Neural cell (in vitro differentiated cells): ENCODE measurements around the gene KRT9. TPM values are rescaled to one million over a fixed set of nuclear protein-coding genes. Genes with fewer than 3 reads are reported as not detected.

Experiments
- H2AFZ ChIP-seq: fragments of 200-600, 300-800 bp; sonication (generic), shearing (Covaris generic); 2 replicates; pipeline ENCODE4 v1.6.0; 2014; ENCODE audit warnings: low read depth, mild to moderate bottlenecking, antibody characterized with exemption, low read length, moderate library complexity
- H3F3A ChIP-seq: fragments of 200-600 bp; shearing (Covaris generic); 2 replicates; pipeline ENCODE4 v1.6.1; 2016; ENCODE audit warnings: mild to moderate bottlenecking, moderate library complexity, mixed read lengths, antibody characterized with exemption, low read length; ENCODE audit not compliant: insufficient read depth, poor library complexity, severe bottlenecking
- H3K27ac ChIP-seq: fragments of 200-600, 300-800 bp; sonication (generic), shearing (Covaris generic); 2 replicates; pipeline ENCODE4 v1.5.1; 2014; ENCODE audit warnings: mild to moderate bottlenecking, low read length, moderate library complexity
- H3K27me3 ChIP-seq: fragments of 300-800, 200-600 bp; sonication (generic), shearing (Covaris generic); 2 replicates; pipeline ENCODE4 v1.6.0; 2014; ENCODE audit warnings: mild to moderate bottlenecking, low read depth, low read length, moderate library complexity; ENCODE audit not compliant: insufficient read depth
- H3K36me3 ChIP-seq: fragments of 300-800, 200-600 bp; sonication (generic), shearing (Covaris generic); 2 replicates; pipeline ENCODE4 v1.5.1; 2014; ENCODE audit warnings: mild to moderate bottlenecking, antibody characterized with exemption, low read length, moderate library complexity; ENCODE audit not compliant: insufficient read depth
- H3K4me2 ChIP-seq: fragments of 300-800, 200-600 bp; sonication (generic), shearing (Covaris generic); 2 replicates; pipeline ENCODE4 v1.6.0; 2014; ENCODE audit warnings: mild to moderate bottlenecking, low read length
- H3K4me3 ChIP-seq: fragments of 300-800, 200-600 bp; sonication (generic), shearing (Covaris generic); 2 replicates; pipeline ENCODE4 v1.5.1; 2014; ENCODE audit warnings: mild to moderate bottlenecking, low read length, moderate library complexity
- H3K79me2 ChIP-seq: fragments of 200-600 bp; shearing (Covaris generic); replicated peaks from 2 replicates; pipeline ENCODE4 v1.6.0; 2014; ENCODE audit warnings: mild to moderate bottlenecking, low read length, moderate library complexity; ENCODE audit not compliant: insufficient read depth
- H3K9ac ChIP-seq: fragments of 300-800, 200-600 bp; sonication (generic), shearing (Covaris generic); 2 replicates; pipeline ENCODE4 v1.6.1; 2016; ENCODE audit warnings: mild to moderate bottlenecking, low read length, mixed read lengths
- H3K9me2 ChIP-seq: fragments of 200-600 bp; shearing (Covaris generic); 2 replicates; pipeline ENCODE4 v1.6.1; 2016; ENCODE audit warnings: mild to moderate bottlenecking, low read length, mixed read lengths; ENCODE audit not compliant: insufficient read depth
- H3K9me3 ChIP-seq: fragments of 200-600, 300-800 bp; sonication (generic), shearing (Covaris generic); 2 replicates; pipeline ENCODE4 v1.6.1; 2016; ENCODE audit warnings: mild to moderate bottlenecking, mixed run types, low read length, moderate library complexity, mixed read lengths
- H4K20me1 ChIP-seq: fragments of 200-600 bp; shearing (Covaris generic); 2 replicates; pipeline ENCODE4 v1.6.1; 2016; ENCODE audit warnings: mild to moderate bottlenecking, mixed run types; ENCODE audit not compliant: insufficient read depth
- CTCF ChIP-seq: fragments of 450-650 bp; IDR thresholded peaks from 2 replicates; pipeline ENCODE4 v1.5.1; 2014; ENCODE audit warnings: antibody characterized with exemption, mild to moderate bottlenecking, moderate library complexity; ENCODE audit not compliant: poor library complexity, severe bottlenecking
- EP300 ChIP-seq: fragments of 450-650 bp; conservative IDR thresholded peaks from 2 replicates; pipeline ENCODE4 v1.6.1; 2014; ENCODE audit warnings: antibody characterized with exemption, mild to moderate bottlenecking, moderate library complexity; ENCODE audit not compliant: poor library complexity, severe bottlenecking
- EZH2 ChIP-seq: fragments of 200-600, 300-800 bp; shearing (Covaris generic), sonication (generic); IDR thresholded peaks from 2 replicates; pipeline ENCODE4 v1.6.1; 2014; ENCODE audit warnings: antibody characterized with exemption, low read length, borderline replicate concordance, mild to moderate bottlenecking; ENCODE audit not compliant: insufficient read depth, poor library complexity, severe bottlenecking
- MXI1 ChIP-seq: fragments of 450-650 bp; conservative IDR thresholded peaks from 2 replicates; pipeline ENCODE4 v1.6.1; 2014; ENCODE audit warnings: antibody characterized with exemption, mild to moderate bottlenecking; ENCODE audit not compliant: poor library complexity, severe bottlenecking
- POLR2AphosphoS5 ChIP-seq: IDR thresholded peaks from 2 replicates; pipeline ENCODE4 v1.6.1; 2012
- RAD21 ChIP-seq: fragments of 450-650 bp; conservative IDR thresholded peaks from 2 replicates; pipeline ENCODE4 v1.6.1; 2014; ENCODE audit warnings: antibody characterized with exemption, mild to moderate bottlenecking, moderate library complexity
- REST ChIP-seq: IDR thresholded peaks from 2 replicates; pipeline ENCODE4 v1.6.1; 2012; ENCODE audit warnings: borderline replicate concordance
- SMC3 ChIP-seq: fragments of 450-650 bp; conservative IDR thresholded peaks from 2 replicates; pipeline ENCODE4 v1.6.1; 2014; ENCODE audit warnings: antibody characterized with exemption, mild to moderate bottlenecking, moderate library complexity; ENCODE audit not compliant: poor library complexity
- TAF1 ChIP-seq: IDR thresholded peaks from 2 replicates; pipeline ENCODE4 v1.6.1; 2012; ENCODE audit warnings: low read depth
- polyA plus RNA-seq: library from polyadenylated mRNA; depleted of rRNA; stranded (reverse); fragments of >200 nt; gene quantifications from 2 replicates; pipeline ENCODE4 v1.2.3, GENCODE V29; 2014

The KRT9 gene
- polyA plus RNA-seq, 1 donor from 2014 or later = not detected

- Histone ChIP-seq H3K27ac (no peak overlapping the region), H3K9me2 (no peaks in the 10 kb centered on the region), H3K4me3 (no peak overlapping the region), H3K36me3 (no peaks in the 10 kb centered on the region), H3K4me2 (no peak overlapping the region), H3K9me3 (no peaks in the 10 kb centered on the region), H4K20me1 (no peaks in the 10 kb centered on the region), H3K79me2 (no peaks in the 10 kb centered on the region), H2AFZ (no peak overlapping the region), H3K9ac (no peak overlapping the region), H3K27me3 (no peaks in the 10 kb centered on the region), H3F3A (no peaks in the 10 kb centered on the region)
- TF ChIP-seq EP300 (no peak), MXI1 (no peak), REST (no peak), SMC3 (no peak), RAD21 (no peak), POLR2AphosphoS5 (no peak), EZH2 (no peak), TAF1 (no peak), CTCF (no peak)
These were observed 52.2 kb downstream of the KRT9 start for GRCh38 chr17:41519501-41520224.

DNA sequence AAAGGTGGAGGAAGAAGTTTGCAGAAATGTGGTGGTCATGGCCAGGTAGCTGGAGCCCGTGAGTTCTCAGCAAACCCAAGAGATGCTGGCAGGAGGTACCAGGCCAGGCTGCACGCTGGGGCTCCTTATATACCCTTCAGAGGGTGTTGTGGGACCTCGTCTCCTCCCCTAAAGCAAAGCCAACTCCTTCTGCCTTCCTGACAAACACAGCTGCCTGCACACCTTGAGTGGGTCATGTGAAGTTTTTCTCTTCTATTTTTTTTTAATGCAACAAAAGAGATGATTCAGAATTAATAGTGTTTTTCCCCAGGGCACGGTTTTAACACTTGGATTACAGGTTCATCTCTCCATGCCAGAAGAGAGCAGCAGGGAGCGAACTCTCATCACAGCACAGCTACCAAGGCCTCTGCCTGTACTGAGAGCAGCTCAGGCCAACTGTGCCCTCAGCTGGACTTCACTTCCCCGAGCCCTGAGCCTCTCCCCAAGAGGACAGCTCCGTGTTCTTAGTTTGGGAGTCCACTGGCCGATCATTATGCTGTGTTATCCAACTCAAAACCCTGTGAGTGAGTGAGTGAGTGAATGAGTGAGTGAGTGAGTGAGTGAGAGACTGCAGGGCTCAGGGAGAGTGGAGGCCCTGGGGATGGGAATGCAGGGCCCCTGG is 52.9 kb downstream of the KRT9 start, which contains the start of gene KRT15:
TSS of gene KRT15 (minus strand) at position 102 of the 661 bp plus-strand sequence. CDS start at position 39, 63 bp downstream.
- Histone ChIP-seq H3K27me3 (no peaks in the 10 kb centered on the region), H3K9ac (no peak within 1 kb of the TSS), H3K9me2 (no peaks in the 10 kb centered on the region), H3K4me3 (no peak within 1 kb of the TSS), H2AFZ (no peak within 1 kb of the TSS), H3K36me3 (no peaks in the 10 kb centered on the region), H3K79me2 (no peaks in the 10 kb centered on the region), H3K27ac (no peak within 1 kb of the TSS), H3K4me2 (no peak within 1 kb of the TSS), H3F3A (no peaks in the 10 kb centered on the region), H4K20me1 (no peaks in the 10 kb centered on the region), H3K9me3 (no peaks in the 10 kb centered on the region)
- TF ChIP-seq MXI1 = no peak
- TF ChIP-seq TAF1 = no peak
- TF ChIP-seq POLR2AphosphoS5 = no peak
- no peak for TF ChIP-seq CTCF
- no peak for TF ChIP-seq EP300
- TF ChIP-seq REST = no peak
- TF ChIP-seq EZH2 = no peak
- TF ChIP-seq SMC3 = no peak
- TF ChIP-seq RAD21 = no peak
